ENCODE results near the gene MT1E.

DNA sequence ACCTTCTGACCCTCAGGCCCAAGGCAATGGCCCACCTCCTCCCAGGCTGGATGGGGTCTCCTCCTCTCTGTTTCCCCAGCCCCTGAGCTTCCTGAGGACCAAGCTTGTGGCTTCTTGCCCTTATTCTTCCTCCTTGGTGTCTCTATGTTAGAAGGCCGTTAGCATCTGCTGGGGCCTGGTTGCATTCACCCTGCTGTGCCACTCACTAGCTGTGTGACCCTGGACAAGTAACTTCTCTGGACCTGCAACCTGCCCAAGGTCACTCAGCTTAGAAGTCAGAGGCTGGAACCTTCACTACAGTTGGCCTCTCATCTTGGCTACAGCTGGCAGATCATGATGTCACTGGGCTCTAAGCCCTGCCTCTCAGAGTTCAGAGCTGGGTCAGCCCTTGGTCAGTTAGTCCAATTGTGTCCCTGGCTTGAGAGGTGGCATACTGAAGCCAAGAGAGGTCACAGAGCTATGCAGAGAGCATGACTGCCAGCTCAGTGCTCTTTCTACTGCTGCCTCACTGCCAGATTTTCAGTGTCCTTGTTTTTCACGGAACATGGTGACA is 14.2 kb upstream of the MT1E start:
- TF ChIP-seq, protein P1, sequence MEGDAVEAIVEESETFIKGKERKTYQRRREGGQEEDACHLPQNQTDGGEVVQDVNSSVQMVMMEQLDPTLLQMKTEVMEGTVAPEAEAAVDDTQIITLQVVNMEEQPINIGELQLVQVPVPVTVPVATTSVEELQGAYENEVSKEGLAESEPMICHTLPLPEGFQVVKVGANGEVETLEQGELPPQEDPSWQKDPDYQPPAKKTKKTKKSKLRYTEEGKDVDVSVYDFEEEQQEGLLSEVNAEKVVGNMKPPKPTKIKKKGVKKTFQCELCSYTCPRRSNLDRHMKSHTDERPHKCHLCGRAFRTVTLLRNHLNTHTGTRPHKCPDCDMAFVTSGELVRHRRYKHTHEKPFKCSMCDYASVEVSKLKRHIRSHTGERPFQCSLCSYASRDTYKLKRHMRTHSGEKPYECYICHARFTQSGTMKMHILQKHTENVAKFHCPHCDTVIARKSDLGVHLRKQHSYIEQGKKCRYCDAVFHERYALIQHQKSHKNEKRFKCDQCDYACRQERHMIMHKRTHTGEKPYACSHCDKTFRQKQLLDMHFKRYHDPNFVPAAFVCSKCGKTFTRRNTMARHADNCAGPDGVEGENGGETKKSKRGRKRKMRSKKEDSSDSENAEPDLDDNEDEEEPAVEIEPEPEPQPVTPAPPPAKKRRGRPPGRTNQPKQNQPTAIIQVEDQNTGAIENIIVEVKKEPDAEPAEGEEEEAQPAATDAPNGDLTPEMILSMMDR (IDR thresholded peaks at IDR 0.05), result no peak
- TF ChIP-seq POLR2A (IDR thresholded peaks at IDR 0.05), result no peak
